Activated CD8-positive, alpha-beta T cell treated with anti-CD3 and anti-CD28 coated beads, Interleukin-2, amount 10 ng/mL, durations not matched to agents 7 days and 5 days (primary cell): Measurements from ENCODE around the gene NTRK2. TPM values are rescaled to one million over a fixed set of nuclear protein-coding genes. Genes with fewer than 3 reads are reported as not detected.

Experiments used
- ATAC-seq: fragments of 150-1000 bp; cut with Tn5 transposase; one replicate; pipeline ENCODE4 v1.10.0; 2021; ENCODE audit warnings: moderate library complexity
- CTCF ChIA-PET: fragments of 350-600 bp; sonication (Branson Sonifier 250); formaldehyde crosslinking; loops from one replicate; lab custom pipeline; 2021; ENCODE audit warnings: antibody characterized with exemption; lab: Charles Lee
- POLR2A ChIA-PET: fragments of 350-600 bp; sonication (Branson Sonifier 250); formaldehyde crosslinking; loops from one replicate; lab custom pipeline; 2021; ENCODE audit warnings: antibody characterized with exemption; lab: Charles Lee
- DNase-seq: peaks from one replicate; pipeline ENCODE4 v3.0.0-alpha.2; 2020
- H3K27ac Mint-ChIP-seq: one replicate; pipeline ENCODE4 v1.8.0; 2021; ENCODE audit warnings: mild to moderate bottlenecking, mixed read lengths
- H3K27me3 Mint-ChIP-seq: one replicate; pipeline ENCODE4 v1.8.0; 2021; ENCODE audit warnings: low read depth, mixed read lengths
- H3K36me3 Mint-ChIP-seq: one replicate; pipeline ENCODE4 v1.8.0; 2021; ENCODE audit warnings: low read depth, mixed read lengths
- H3K4me1 Mint-ChIP-seq: one replicate; pipeline ENCODE4 v1.8.0; 2021; ENCODE audit warnings: low read depth, mixed read lengths
- H3K4me3 Mint-ChIP-seq: one replicate; pipeline ENCODE4 v1.8.0; 2021; ENCODE audit warnings: mild to moderate bottlenecking, mixed read lengths
- H3K9me3 Mint-ChIP-seq: one replicate; pipeline ENCODE4 v1.8.0; 2022; ENCODE audit warnings: mixed read lengths; ENCODE audit not compliant: insufficient read depth
- total RNA-seq, 2 experiments: library from RNA; stranded (reverse); gene quantifications; one replicate each; pipeline ENCODE4 v1.2.3, GENCODE V29; 2021

The NTRK2 gene
- total RNA-seq, 2 experiments from 2014 or later = 0.05 TPM

GRCh38 chr9:85038824-85039608, 369.5 kb downstream of the NTRK2 start:
- Mint-ChIP-seq H3K4me1 (no peaks in the 10 kb centered on the region), H3K9me3 (no peaks in the 10 kb centered on the region), H3K27ac (no peak overlapping the region), H3K4me3 (no peak overlapping the region), H3K36me3 (no peaks in the 10 kb centered on the region), H3K27me3 (no peaks in the 10 kb centered on the region)
- ChIA-PET POLR2A (no interaction called here), CTCF (no interaction called here)
- DNase-seq (no peak), ATAC-seq (no peak)

- ChIA-PET CTCF (no interaction called here), POLR2A (no interaction called here)
- no peak for DNase-seq
- no peak overlapping the region for H3K4me3 Mint-ChIP-seq
- no peak overlapping the region for H3K27ac Mint-ChIP-seq
- no peaks in the 10 kb centered on the region for H3K4me1 Mint-ChIP-seq
- no peaks in the 10 kb centered on the region for H3K9me3 Mint-ChIP-seq
- no peaks in the 10 kb centered on the region for H3K27me3 Mint-ChIP-seq
- ATAC-seq = no peak
- H3K36me3 Mint-ChIP-seq = no peaks in the 10 kb centered on the region
Measured at GRCh38 chr9:85040146-85040545, 370.6 kb downstream of the NTRK2 start.

- DNase-seq (no peak), ATAC-seq (no peak)
- POLR2A ChIA-PET = no interaction called here
- Mint-ChIP-seq H3K27ac (no peak overlapping the region), H3K9me3 (no peaks in the 10 kb centered on the region), H3K27me3 (no peaks in the 10 kb centered on the region), H3K4me3 (no peak overlapping the region), H3K4me1 (no peaks in the 10 kb centered on the region), H3K36me3 (no peaks in the 10 kb centered on the region)
- CTCF ChIA-PET = no interaction called here
Measured at GRCh38 chr9:85040821-85041465, 371.4 kb downstream of the NTRK2 start.

GRCh38 chr9:85041466-85042137, 372.1 kb downstream of the NTRK2 start:
- Mint-ChIP-seq H3K9me3 (no peaks in the 10 kb centered on the region), H3K4me1 (no peaks in the 10 kb centered on the region), H3K27me3 (no peaks in the 10 kb centered on the region), H3K36me3 (no peaks in the 10 kb centered on the region), H3K27ac (no peak overlapping the region), H3K4me3 (no peak overlapping the region)
- ChIA-PET CTCF (no interaction called here), POLR2A (no interaction called here)
- DNase-seq (no peak), ATAC-seq (no peak)

GRCh38 chr9:85042981-85043647, 373.6 kb downstream of the NTRK2 start:
- Mint-ChIP-seq H3K27me3 (no peaks in the 10 kb centered on the region), H3K36me3 (no peaks in the 10 kb centered on the region), H3K9me3 (no peaks in the 10 kb centered on the region), H3K27ac (no peak overlapping the region), H3K4me1 (no peaks in the 10 kb centered on the region), H3K4me3 (no peak overlapping the region)
- no peak for ATAC-seq
- CTCF ChIA-PET = no interaction called here
- POLR2A ChIA-PET = no interaction called here
- DNase-seq = no peak

- ChIA-PET CTCF (no interaction called here), POLR2A (no interaction called here)
- no peaks in the 10 kb centered on the region for H3K4me1 Mint-ChIP-seq
- no peak overlapping the region for H3K4me3 Mint-ChIP-seq
- no peaks in the 10 kb centered on the region for H3K27me3 Mint-ChIP-seq
- no peaks in the 10 kb centered on the region for H3K9me3 Mint-ChIP-seq
- no peaks in the 10 kb centered on the region for H3K36me3 Mint-ChIP-seq
- ATAC-seq (no peak), DNase-seq (no peak)
- H3K27ac Mint-ChIP-seq = no peak overlapping the region
Measured at GRCh38 chr9:85045271-85045670, 375.7 kb downstream of the NTRK2 start.

GRCh38 chr9:85046475-85046874, 376.9 kb downstream of the NTRK2 start:
- Mint-ChIP-seq H3K9me3 (no peaks in the 10 kb centered on the region), H3K36me3 (no peaks in the 10 kb centered on the region), H3K27me3 (no peaks in the 10 kb centered on the region), H3K27ac (no peak overlapping the region), H3K4me3 (no peak overlapping the region), H3K4me1 (no peaks in the 10 kb centered on the region)
- ATAC-seq (no peak), DNase-seq (no peak)
- POLR2A ChIA-PET = no interaction called here
- CTCF ChIA-PET = no interaction called here

GRCh38 chr9:85053206-85053786, 383.8 kb downstream of the NTRK2 start:
- Mint-ChIP-seq H3K4me3 (no peak overlapping the region), H3K27ac (no peak overlapping the region), H3K36me3 (no peaks in the 10 kb centered on the region), H3K27me3 (peaks cover 2% of the 10 kb centered on the region), H3K9me3 (no peaks in the 10 kb centered on the region), H3K4me1 (no peaks in the 10 kb centered on the region)
- ChIA-PET POLR2A (no interaction called here), CTCF (no interaction called here)
- DNase-seq (no peak), ATAC-seq (no peak)

- Mint-ChIP-seq H3K4me1 (no peaks in the 10 kb centered on the region), H3K27ac (no peak overlapping the region), H3K27me3 (peaks cover 2% of the 10 kb centered on the region), H3K36me3 (no peaks in the 10 kb centered on the region), H3K4me3 (no peak overlapping the region), H3K9me3 (no peaks in the 10 kb centered on the region)
- ATAC-seq (no peak), DNase-seq (no peak)
- ChIA-PET POLR2A (no interaction called here), CTCF (no interaction called here)
Measured at GRCh38 chr9:85054017-85054416, 384.5 kb downstream of the NTRK2 start.

- ATAC-seq (no peak), DNase-seq (no peak)
- H3K4me1 Mint-ChIP-seq = no peaks in the 10 kb centered on the region
- H3K27me3 Mint-ChIP-seq = peaks cover 2% of the 10 kb centered on the region
- ChIA-PET POLR2A (no interaction called here), CTCF (no interaction called here)
- no peak overlapping the region for H3K27ac Mint-ChIP-seq
- no peaks in the 10 kb centered on the region for H3K9me3 Mint-ChIP-seq
- no peaks in the 10 kb centered on the region for H3K36me3 Mint-ChIP-seq
- H3K4me3 Mint-ChIP-seq = no peak overlapping the region
Measured at GRCh38 chr9:85055506-85056202, 386.1 kb downstream of the NTRK2 start.

GRCh38 chr9:85056203-85056572, 386.7 kb downstream of the NTRK2 start:
- Mint-ChIP-seq H3K36me3 (no peaks in the 10 kb centered on the region), H3K4me1 (no peaks in the 10 kb centered on the region), H3K27ac (no peak overlapping the region), H3K27me3 (peaks cover 2% of the 10 kb centered on the region), H3K9me3 (no peaks in the 10 kb centered on the region), H3K4me3 (no peak overlapping the region)
- no peak for DNase-seq
- POLR2A ChIA-PET = no interaction called here
- no peak for ATAC-seq
- CTCF ChIA-PET = no interaction called here
